B cell (primary cell): ENCODE data around the gene ZNF621.

Source experiments
- EZH2 ChIP-seq: IDR thresholded peaks from 2 replicates; pipeline ENCODE4 v1.6.1; 2012; ENCODE audit warnings: borderline replicate concordance, low read depth, mild to moderate bottlenecking, moderate library complexity, low read length; ENCODE audit not compliant: insufficient read depth, poor library complexity, severe bottlenecking
- TF ChIP-seq, protein P1 (sequence below): fragments of 200-600 bp; IDR thresholded peaks from one replicate; pipeline ENCODE4 v1.8.0; 2022; ENCODE audit warnings: antibody characterized with exemption, mild to moderate bottlenecking

DNA sequence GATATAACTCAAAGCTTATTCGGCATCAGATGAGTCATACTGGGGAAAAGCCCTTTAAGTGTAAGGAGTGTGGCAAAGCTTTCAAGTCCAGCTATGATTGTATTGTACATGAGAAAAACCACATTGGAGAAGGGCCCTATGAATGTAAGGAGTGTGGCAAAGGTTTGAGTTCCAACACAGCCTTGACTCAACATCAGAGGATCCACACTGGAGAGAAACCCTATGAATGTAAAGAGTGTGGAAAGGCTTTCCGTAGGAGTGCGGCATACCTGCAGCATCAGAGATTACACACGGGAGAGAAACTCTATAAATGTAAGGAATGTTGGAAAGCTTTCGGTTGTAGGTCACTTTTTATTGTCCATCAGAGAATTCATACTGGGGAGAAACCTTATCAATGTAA is 7.5 kb downstream of the ZNF621 start:
- no peak for TF ChIP-seq EZH2
- TF ChIP-seq, protein P1, sequence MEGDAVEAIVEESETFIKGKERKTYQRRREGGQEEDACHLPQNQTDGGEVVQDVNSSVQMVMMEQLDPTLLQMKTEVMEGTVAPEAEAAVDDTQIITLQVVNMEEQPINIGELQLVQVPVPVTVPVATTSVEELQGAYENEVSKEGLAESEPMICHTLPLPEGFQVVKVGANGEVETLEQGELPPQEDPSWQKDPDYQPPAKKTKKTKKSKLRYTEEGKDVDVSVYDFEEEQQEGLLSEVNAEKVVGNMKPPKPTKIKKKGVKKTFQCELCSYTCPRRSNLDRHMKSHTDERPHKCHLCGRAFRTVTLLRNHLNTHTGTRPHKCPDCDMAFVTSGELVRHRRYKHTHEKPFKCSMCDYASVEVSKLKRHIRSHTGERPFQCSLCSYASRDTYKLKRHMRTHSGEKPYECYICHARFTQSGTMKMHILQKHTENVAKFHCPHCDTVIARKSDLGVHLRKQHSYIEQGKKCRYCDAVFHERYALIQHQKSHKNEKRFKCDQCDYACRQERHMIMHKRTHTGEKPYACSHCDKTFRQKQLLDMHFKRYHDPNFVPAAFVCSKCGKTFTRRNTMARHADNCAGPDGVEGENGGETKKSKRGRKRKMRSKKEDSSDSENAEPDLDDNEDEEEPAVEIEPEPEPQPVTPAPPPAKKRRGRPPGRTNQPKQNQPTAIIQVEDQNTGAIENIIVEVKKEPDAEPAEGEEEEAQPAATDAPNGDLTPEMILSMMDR = no peak
